GM19397 (cell line): ENCODE measurements around the gene FAM236A.
"Not testable (repeated sequence)": the region's sequence is repeated elsewhere in the genome, so short reads cannot be mapped to it uniquely, and the experiment has no call there.

Experiments
- ATAC-seq: cut with Tn5 transposase; IDR thresholded peaks from one replicate; pipeline ENCODE4 v1.9.1; 2021; ENCODE audit warnings: mild to moderate bottlenecking, moderate library complexity; ENCODE audit not compliant: unreplicated experiment

Gene FAM236A

DNA sequence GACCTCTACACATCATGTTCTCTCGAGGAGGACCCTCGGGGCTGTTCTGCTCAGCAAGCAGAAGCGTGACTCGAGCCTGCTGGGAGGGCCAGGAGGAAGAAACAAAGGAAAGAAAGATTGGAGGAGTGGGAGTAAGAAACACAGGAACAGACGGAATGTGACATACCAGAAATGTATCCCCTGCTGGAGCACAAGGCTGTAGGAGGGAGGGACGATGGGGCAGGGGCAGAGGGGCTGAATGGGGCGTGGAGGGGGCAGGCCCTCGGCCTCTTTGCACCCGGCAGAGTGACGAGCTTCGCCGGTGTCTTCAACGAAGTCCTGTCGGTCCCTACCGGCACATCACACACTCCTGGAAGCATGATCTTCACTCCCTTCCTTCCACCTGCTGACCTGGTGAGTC is at the start of gene FAM236A:
FAM236A (plus strand) TSS at position 301 of the 400 bp plus-strand sequence; CDS start at position 358, 57 bp downstream.
- not testable (repeated sequence) for ATAC-seq

GRCh38 chrX:72889740-72890139 is 48.3 kb upstream of the FAM236A start:
- ATAC-seq, result not testable (repeated sequence)

GRCh38 chrX:72912315-72912714 is 25.7 kb upstream of the FAM236A start, which contains the start of gene FAM236C:
Gene FAM236C, plus strand, starts transcription at chrX:72912615. Its CDS starts 100 bp downstream, at chrX:72912715.
- ATAC-seq, result not testable (repeated sequence)

DNA sequence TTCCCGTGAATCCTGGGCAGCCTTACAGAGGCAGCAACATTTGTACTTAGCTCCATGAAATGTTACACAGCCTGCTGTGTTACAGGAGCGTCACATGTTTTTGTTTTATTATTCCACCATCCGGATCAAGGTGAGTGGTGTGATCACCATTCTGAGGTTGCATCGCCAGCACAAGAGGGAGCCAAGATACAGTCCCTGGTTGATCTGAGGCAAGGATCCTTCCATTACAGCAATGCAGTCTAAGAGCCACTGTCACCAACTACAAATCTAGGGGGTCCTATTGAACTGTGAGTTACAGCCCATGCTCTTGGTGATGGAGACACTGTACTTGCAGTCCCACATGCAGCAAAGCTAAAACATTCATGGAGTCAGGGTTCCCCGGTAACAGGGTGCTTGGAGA is 21.9 kb upstream of the FAM236A start:
- not testable (repeated sequence) for ATAC-seq

DNA sequence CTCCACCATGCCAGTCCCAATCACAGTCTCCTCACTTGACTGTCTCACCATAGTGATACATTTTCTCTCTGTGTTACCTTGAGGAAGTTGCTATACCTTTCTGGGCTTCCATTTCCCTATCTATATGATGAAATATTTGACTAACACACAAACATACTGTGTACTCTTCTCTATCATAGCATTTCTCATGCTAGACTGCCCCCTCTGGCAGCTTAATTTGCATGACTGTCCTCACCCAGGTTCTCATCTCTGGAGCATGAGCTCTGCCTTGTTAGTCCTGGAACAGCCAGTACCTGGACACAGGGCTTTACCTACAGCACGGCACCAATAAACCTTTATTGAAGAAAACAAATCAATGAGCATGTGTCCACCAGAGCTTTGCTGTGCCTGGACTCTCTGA is 5.7 kb upstream of the FAM236A start:
- not testable (repeated sequence) for ATAC-seq

GRCh38 chrX:72936455-72936854 is 1.6 kb upstream of the FAM236A start:
- ATAC-seq, result not testable (repeated sequence)

DNA sequence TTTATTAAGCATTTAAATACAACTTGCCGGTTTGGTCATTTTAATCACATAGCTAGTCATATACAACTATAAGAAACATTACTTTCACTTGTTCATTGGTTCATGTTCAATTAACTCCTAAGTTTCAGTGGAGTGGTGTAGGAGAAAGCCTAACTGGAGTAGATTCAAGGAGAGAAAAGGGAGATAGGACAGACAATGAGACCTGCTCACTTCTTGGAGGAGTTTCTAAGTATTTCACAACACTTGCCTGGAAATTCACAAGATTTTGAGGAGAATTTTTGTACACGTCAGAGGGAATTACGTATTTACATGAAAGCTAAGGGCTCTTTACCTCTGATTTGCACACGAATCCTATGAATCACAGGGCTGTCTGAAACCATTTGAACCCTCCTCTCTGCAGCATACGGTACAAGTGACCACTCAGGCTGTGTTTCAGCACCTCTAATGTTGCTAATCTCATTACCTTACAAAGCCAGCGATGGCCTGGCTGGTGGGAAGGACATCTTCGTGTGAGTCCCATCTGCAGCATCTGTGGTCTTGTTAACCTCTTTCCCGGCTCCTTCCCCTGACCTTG is 1.0 kb upstream of the FAM236A start:
- not testable (repeated sequence) for ATAC-seq

- ATAC-seq, result not testable (repeated sequence)
Observed at GRCh38 chrX:72942272-72942671, 4.3 kb downstream of the FAM236A start.

GRCh38 chrX:72943035-72943818 is 5.2 kb downstream of the FAM236A start:
- peak; percentile 81 for ATAC-seq

DNA sequence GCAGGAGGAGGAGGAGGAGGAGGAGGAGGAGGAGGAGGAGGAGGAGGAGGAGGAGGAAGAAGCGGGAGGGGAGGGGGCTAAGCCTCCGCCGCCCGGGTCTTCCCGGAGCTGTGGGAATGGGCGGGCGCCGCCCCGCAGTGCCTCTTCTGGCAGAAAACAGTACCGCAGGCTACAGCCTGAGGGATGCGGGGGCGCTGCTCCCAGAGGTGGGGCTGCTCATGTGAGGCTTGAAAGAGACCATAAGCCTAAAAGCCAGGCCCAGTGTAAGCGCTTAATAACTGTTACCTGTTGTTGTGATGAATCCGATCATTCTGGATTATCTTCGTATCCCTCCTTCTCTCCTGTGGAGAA is 5.8 kb downstream of the FAM236A start, which contains the start of gene DMRTC1:
DMRTC1 (minus strand) TSS at position 19 of the 351 bp plus-strand sequence. CDS start 68,143 bp downstream, outside the sequence.
- peak; percentile 76 for ATAC-seq

DNA sequence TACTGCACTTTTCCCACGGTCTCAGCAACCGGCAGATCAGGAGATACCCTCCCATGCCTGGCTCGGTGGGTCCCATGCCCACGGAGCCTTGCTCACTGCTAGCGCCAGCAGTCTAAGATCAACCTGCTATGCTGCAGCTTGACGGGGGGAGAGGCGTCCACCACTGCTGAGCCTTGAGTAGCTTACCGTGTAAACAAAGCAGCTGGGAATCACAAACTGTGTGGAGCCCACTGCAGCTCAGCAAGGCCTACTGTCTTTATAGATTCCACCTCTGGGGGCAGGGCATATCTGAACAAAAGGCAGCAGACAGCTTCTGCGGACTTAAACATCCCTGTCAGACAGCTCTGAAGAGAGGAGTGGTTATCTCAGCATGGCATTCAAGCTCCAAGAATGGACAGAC is 22.0 kb downstream of the FAM236A start:
- not testable (repeated sequence) for ATAC-seq

- ATAC-seq, result not testable (repeated sequence)
Observed at GRCh38 chrX:72971859-72972258, 33.9 kb downstream of the FAM236A start.

GRCh38 chrX:72974885-72975284 is 36.9 kb downstream of the FAM236A start:
- not testable (repeated sequence) for ATAC-seq

- not testable (repeated sequence) for ATAC-seq
Observed at GRCh38 chrX:72980894-72981469, 43.0 kb downstream of the FAM236A start.
